ENCODE data around the gene POLN.
"Not testable (repeated sequence)": the region's sequence is repeated elsewhere in the genome, so short reads cannot be mapped to it uniquely, and the experiment has no call there.

The POLN gene

DNA sequence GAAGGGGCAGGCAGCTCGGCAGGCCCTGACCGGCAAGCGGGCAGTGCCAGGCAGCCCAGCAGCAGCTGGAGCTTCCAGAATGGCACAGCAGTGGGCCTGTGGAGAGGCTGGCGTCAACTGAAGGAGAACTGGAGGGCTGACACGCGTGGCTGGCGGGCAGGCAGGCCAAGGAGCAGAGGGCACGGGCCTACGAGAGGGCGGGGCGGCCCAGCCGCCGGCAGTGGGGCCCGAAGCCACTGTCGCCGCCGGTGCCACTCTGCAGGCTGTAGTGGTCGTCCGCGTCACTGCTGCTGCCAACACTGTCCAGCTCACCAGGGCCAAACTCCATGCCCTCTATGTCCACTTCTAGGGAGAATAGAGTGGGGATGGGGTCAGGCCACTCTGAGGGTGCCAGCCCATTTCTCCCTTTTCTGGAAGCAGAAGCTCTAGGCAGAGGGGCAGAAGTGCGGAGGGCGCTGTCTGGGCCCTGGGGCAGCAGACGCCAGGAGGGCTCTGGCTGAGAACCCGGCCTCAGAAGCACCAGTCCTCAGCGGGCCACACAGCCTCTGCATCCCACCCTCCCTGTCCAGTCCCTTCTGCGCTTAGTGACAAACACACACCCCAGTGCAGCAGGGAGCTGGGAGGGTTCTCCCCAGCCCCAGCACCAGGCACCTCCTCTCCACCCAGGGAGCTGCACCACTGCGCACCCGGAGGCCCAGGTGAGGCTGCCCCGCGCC, 8.6 kb upstream of the POLN start:
- DNase-seq = peak in 1 of 2 experiments; percentile 14

DNA sequence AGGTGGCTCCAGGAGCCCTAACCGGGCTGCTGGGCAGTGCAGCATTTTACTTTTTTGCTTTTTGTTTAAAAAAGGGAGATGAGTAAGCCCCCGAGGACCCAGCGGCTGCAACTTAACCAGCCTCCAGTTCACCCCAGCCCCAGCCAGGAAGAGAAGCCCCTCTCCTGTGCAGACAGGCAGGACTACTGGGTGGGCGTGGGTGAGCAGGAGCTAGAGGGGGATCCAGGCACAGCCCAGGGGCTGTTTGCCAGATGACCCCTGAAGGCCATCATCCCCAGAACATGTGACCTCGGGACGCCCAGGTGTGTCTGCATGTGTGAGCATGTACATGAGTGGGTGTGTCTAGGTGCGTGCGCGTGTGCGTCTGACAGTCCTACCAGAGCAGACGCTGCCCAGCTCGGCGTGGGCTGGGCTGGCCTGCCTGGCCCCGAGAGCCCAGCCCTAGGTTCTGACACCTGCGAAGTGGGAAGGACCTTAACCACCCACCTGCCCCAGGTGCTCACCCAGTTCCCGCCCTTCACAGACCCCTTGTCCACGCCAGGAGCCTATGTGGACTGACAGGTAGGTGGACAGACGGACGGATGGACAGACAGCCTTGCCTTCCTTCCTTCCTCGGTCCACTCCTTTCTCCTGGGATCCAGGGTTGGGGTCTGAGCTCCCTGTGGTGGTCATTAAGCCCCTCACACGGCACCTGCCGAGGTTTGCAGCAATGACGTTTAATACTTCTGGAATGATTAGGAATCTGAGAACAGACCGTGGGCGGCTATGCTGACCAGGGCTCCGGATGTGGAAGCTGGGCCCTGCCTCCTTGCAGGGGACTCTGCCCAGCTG, 7.8 kb upstream of the POLN start:
- DNase-seq = peak in 1 of 2 experiments; percentile 12

DNA sequence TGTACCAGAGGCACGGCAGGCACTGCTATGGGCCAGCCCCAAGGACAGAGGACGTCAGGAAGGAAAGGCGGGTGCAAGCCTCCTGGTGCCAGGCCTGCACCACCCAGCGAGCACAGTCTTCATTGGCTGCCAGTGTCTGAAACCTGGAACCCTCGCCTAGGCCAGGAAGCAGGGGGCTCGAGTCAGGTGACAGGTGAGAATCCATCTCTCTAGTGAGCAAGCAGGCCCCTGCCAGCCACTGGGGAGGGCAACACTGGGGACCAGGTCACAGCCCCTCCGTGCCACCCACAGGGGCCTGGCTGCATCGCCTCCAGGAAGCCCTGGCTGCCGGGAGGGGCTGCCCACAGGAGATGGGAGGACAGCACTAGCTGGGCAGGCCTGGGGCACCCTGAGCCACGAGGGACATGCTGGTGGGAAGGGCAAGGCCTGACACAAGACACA, 6.9 kb upstream of the POLN start:
- peak in 1 of 2 experiments; percentile 15 for DNase-seq

DNA sequence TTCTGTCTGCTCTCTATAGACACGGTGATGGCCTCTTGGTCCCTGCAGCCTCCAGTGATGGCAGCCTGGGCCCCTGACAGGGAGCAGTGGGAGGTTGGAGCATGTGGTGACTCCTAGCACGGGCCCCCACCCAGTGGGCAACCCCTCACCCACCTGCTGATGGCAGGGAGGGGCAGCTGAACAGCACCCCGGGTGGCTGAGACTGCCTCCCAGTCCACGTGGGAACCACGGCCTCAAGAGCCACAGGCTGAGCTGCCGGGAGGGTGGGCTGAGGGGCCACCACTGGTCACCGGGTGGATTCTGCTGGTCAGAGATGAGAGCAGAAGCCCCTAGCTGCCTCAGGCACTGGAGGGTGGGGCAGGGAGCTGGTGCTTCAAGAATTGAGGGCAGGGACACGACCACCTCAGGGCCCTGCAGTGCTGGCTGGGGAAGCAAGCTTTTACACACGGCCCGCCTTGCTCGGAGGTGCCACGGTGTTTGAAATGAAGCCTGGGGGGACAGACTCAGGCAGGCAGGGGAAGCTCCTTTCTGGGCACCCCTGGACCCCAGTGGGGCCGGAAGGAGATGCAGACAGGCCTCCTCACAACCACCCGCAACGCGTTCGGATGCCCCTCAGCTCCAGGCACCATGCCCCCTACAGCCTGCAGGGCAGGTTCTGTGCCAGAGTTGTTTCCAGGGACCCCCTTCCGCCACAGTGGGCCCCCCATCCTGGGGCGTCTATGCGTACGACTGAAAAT, 6.3 kb upstream of the POLN start:
- peak in 1 of 2 experiments; percentile 15 for DNase-seq

DNA sequence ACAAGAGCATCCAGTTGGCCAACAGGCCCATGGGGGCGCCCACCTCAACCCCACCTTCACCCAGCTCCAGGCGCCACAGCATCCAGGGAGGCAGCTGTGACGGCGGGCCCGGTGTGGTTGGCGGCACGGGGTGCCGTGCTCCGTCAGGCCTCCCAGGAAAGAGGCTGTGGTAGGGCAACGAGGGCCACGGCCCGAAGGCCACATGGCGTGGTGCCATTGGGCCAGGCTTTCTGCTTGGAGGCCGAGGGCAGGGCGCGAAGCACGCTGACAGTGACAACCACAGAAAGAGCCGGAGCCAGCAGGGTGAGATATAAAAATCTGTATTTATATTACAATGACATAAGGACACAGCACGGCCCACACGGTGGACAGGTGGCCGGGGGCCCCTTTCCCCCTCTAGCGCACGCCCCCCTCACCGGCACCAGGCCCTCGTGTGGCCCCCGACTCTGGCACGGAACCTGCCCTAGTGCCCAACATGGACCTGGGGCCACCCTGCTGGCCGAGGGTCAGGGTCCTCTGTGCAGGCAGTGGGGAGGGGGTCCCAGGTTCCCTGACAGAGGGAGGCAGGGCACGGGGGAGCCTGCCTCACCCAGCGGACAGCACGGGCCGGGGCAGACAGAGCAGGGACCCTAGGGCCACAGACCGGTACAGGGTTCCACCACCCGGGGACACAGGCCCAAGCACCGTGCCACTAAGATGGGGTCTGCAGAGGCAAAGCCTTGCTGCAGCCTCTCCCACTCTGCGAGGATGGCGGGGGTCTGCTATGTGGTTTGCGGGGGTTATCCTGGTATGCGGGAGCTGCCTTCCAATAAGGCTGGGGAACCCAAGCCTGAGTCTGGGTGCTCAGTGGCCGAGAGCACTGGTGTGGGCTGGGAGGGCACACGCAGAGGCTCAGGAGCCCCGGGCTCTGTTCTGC, 5.5 kb upstream of the POLN start:
- no peak for DNase-seq

DNA sequence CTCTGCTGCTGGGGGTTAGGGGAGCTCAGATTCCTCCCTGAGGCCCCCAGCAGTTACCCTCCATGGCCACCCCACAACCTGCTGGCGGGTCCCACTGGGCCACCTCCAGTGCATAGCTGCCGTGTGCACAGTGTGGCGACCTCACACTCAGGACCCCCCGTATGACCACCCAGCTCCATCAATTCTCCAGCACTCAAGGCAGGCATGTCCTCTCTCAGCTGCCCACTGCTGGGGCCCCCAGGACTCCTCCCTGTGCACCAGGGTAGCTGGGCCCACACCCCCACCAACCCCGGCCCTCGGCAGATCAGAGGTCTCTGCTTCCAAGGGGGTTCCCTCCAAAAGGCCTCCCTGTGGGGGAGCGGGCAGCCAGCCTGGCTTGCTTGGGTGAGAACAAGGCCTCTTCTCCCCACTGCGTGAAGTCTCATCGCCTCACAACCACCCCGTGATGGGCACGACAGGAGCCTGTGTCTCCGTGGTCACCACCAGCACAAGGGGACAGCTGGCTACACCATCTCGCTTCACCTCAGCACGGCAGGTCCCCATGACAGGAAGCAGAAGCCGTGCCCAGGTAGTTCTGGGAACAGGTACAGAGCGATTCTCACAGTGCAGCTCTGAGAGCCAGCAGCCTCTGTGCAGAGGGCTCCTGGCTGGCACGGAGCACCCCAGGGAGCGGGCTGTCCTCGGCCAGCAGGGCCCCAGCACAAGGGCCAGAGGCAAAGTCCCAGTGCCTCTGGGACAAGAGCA, 4.6 kb upstream of the POLN start:
- peak in 1 of 2 experiments; percentile 15 for DNase-seq

DNA sequence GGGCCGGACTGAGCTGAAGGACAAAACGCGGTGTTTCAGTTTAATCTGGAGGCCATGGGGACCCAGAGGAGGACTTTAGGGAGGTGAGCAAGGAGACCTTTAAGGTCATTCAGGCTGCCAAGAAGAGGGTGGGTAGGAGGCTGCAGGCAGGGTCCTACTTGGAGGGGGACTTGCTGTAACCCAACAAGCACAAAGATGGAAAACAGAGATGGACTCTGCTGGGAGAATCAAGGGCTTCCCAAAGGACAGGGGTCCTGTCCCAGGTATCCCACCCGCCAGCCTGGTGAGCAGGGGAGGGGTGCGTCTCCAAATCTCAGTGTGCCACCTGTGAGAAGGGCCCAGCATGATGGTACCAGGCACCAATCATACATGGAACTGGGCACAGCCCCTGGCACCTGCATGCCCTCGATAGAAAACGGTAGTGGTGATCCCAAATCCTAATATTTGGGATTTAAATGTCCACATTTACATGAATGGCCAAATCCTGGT, 3.9 kb upstream of the POLN start:
- DNase-seq = peak in 1 of 2 experiments; percentile 15

DNA sequence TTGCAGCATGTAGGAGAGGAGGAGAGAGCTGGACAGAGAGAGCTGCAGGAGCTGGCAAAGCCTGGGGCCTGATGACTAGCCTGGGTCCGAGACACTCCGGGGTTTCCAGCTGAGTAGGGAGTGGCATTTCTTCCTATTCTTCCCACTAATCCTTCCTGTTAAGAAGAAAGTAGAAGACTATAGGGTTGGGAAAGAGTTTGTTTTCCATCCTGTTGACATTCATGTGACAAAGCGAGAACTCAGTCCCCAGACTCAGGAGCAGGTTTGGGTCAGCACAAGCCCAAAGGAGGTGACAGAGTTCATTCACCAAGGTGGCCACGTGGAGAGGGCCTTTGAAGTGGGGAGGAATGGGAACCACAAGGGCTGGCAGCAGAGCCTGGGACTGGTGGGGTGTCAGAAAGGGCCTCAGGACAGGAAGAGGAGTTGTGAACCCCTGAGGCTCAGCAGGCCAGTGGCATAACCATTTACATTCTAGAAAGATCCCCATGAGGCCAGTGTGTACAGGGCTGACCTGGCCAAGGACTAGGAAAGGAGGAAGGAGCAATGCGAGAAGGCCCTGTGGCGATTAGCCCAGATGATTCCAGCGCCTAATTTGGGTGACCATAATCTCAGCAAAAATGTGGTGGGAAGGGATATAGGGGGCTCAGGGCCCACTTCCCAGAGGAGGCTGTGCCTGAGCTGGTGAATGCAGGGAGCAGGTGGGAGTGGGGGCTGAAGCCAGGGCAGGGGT, 3.3 kb upstream of the POLN start:
- DNase-seq = peak; percentile 17 to 20

DNA sequence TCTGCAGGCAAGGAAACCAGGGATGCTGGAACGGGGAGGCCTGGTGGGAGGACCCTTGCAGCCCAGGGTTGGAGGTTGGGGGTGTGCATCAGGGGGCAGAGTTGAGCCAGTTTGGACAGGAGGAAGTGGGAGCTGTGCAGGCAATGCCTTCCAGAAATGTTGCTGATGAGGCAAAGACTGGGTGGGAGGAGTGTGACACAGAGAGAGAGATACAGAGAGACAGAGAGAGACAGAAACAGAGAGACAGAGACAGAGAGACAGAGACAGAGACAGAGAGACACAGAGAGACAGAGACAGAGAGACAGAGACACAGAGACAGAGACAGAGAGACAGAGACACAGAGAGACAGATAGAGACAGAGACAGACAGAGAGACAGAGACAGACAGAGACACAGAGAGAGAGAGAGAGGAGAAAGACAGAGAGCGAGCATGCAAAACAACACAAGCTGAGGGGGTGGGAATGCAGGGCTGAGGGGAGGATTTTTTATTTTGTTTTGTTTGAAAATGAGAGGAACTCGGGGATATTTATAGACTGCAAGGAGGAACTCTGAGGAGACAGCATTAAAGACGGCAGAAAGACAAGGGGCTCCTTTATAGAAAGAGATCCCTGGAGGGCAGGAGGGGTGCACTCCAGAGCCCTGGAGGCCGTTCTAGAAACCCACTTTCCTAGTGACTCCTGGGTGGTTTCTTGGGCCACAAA, 1.9 kb upstream of the POLN start:
- DNase-seq = peak; percentile 27 to 37

DNA sequence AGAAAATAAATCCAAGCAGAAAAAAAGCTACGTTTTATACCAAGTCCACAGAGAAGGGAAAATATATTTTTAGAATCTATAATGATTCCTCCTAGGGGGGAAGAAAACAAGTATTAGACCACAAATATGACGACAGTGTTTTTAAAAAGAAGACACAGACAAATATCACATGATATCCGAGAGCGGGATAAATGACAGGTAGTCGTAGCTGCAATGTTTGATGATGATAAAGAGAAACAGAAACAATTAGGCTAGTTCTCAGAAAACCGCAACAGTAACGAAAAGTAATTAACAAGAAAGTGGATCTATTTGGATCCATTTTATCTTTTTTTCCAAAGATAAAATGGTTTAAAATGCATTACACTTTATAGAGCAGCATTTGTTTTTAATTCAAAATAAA, 918 bp downstream of the POLN start:
- DNase-seq = no peak

DNA sequence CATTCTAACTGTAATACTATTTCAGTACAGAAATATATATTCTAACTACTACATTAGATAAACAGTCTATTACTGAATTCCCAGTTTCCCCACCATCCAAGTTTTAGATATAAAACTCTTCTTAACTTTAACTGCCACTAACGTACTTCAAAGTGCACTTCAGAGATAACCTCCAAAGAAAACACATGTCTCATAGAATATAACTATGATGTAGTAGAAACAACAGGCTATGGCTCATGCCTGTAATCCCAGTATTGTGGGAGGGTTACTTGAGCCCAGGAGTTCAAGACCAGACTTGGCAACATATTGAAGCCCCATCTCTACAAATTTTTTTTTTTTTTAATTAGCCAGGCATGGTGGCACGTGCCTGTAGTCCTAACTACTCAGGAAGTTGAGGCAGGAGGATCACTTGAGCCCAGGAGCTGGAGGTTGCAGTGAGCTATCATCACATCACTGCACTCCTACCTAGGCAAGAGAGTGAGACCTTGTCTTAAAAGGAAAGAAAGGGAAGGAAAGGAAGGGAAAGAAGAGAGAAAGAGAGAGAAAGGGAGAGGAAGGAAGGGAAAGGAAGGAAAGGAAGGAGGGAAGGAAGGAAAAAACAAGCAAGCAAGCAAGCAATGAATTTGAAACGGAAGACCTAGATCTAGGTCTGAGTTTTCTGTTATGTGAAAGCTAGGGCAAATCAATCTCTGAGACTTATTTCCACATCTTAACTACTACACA, 4.8 kb downstream of the POLN start:
- DNase-seq = no peak

DNA sequence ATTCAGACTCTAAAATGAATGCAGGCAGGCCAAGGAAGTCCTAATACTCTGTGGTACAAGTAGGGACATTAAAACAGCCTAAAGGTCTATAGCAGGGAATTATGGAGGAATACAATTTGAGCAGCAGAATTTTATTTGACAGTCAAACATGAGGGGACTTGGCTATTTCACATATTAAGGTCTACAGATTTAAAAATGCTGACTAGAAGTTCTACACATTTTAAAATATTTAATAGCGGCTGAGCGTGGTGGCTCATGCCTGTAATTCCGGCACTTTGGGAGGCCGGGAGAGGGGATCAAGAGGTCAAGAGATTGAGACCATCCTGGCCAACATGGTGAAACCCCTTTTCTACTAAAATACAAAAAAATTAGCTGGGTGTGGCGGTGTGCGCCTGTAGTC, 10.8 kb downstream of the POLN start:
- DNase-seq = no peak

DNA sequence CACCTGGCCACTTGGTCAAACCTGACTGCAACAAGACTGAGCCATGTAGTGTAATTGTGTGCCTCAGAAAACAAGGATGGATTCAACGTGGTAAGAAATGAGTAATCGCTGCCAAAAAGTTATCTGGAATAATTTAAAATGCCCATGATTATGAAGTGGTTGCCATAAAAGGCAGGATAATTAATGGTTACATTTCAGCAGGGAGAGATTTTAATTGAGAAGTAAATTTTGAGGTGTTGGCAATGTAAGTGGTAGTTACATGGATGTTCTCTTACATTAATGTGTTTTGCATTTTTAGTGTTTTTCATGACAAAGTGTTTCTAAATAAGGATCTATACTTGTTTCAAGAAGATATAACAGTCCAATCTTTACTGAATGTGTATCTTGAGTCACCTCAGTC, 15.7 kb downstream of the POLN start:
- DNase-seq = no peak

DNA sequence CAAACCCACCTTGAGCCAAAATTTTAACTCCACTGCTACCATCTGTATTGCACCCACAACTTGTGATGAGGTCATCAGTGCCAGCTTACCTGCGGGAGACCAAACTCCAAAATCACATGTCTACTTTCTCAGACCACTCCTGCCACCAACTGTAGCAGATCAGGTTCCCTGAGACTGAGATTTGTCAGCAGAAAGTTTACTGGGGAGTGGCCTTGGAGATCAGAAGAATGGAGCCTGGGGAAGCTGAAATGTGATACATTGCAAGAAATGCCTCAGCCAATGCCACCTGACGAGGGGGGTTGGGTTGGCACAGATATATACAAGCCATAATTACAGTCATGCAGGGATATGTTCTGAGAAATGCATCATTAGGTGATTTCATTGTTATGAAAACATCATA, 19.1 kb downstream of the POLN start:
- no peak for DNase-seq

DNA sequence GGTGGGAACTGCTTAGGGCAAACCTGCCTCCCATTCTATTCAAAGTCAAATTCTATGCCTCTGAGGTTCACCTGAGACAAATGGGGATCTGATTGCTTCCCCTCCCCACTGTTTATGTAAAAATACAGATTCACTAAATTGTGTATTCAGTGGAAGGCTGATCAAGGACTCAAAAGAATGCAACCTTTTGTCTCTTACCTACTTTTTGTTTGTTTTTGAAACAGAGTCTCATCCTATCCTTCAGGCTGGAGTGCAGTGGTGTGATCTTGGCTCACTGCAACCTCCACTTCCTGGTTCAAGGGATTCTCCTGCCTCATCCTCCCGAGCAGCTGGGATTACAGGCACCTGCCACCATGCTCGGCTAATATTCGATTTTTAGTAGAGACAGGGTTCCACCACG, 20.5 kb downstream of the POLN start:
- DNase-seq = not testable (repeated sequence)

DNA sequence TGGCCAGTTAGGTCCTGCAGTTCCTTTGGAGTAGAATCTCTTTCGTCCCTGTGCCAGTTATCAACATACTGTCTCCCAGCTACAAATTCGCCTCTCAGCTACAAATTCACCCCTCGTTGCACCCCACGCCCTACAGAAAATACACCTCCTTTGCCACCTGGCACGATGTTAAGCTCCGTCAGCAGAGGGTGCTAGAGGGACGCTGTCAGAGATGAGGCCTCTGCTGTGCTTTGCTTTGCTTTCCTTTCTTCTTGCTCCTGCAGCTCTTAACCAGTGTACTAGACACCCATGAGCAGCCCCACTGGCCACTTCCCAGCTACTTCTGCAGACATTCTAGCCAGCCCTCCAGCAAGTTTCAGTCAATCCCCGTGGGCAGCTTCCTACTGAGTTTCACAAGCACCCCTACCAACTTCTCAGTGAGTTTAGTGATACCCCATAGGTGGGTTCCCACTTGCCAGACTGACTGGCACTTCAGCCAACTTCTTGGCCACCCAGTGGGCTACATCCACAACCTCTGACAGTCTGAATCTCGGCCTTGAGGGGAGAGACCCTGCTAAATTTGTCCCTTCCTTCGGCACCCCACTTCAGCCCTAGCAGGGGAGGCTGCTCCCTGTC, 21.8 kb downstream of the POLN start:
- peak; percentile 85 for DNase-seq

DNA sequence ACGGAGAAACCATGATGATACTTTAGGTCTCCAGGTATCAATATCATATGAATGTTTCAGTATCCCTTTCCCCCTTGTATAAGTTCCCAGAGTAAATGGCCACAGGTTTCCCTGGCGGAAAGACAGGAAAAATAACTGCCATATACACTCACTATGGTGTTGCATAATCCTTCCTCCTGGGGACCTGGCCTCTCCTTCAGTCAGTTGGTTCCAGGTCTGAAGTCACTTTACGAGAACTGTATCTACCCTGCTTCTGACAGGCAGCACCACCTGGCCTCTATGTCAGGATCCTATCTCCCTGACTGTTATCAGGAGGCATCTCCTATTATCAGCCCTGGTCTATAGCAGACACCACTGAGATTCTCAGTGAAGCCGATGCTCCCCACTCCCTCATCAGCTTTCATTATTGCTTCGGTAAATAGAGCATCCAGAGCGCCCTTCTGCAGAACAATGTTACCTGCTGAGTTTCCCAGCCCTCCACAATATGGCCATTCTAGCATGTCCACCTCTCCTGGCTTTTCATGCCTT, 22.6 kb downstream of the POLN start:
- DNase-seq = no peak

DNA sequence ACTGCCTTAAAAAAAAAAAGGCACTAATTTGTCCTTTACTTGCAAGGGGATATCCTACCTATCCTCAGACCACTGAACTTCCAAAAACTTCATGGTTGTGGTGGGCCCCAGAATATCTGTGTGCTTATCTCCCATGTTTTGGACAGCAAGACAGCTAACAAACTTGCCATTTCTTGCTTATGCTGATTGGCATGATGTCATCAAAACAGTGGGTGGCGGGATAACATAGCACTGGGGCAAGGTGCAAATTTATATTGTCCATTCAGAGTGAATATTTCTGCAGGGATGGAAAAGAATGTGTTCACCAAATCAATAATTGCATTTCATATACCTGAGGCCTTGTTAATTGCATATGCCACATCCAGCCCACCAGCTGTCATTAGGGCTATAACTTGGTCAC, 23.5 kb downstream of the POLN start:
- DNase-seq = no peak

DNA sequence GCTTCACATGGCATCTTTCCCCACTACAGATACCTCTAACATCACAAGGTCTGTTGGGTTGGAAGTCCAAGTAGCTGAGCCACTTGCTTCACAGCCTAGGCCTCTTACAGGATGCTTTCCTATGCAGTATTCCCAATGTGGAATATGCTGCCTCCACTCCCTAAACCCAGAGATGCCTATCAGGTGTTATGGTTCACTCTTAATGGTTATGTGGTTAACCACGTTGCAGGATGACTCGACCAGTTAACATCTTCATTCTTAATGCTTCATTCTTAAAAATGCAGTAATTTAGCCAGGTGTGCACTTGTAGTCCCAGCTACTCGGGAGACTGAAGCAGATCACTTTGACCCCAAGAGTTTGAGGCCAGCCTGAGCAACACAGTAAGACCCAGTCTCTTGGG, 24.2 kb downstream of the POLN start:
- no peak for DNase-seq

All from activated T-cell treated with anti-CD3 and anti-CD28 coated beads, Interleukin-2, amount 50 U/mL, for 48 hours (primary cell).